Suprapubic skin (tissue), 4 donors: ENCODE measurements around the gene LARP6.

Experiments used
- CTCF ChIP-seq, 2 donors: fragments of 200-600 bp in 1 of 2; fragments of 450-650 bp in 1 of 2; sonication (generic) in 1 of 2; IDR thresholded peaks; one replicate each; pipeline ENCODE4 v1.5.1; 2016 to 2019; ENCODE audit warnings: antibody characterized with exemption in 2 of 2, mild to moderate bottlenecking in 1 of 2, moderate library complexity in 1 of 2
- POLR2A ChIP-seq, 2 donors: fragments of 450-650 bp; IDR thresholded peaks; one replicate each; pipeline ENCODE4 v1.6.1; 2017; ENCODE audit warnings: antibody characterized with exemption in 2 of 2, mild to moderate bottlenecking in 2 of 2, moderate library complexity in 2 of 2
- POLR2AphosphoS5 ChIP-seq, 3 donors: sonication (generic); formaldehyde crosslinking; IDR thresholded peaks; one replicate each; pipeline ENCODE4 v1.6.1; 2017; ENCODE audit warnings: antibody characterized with exemption in 3 of 3

- TF ChIP-seq POLR2A (IDR thresholded peaks at IDR 0.05) (no peak), CTCF (IDR thresholded peaks at IDR 0.05) (no peak), POLR2AphosphoS5 (IDR thresholded peaks at IDR 0.05) (no peak)
Measured at GRCh38 chr15:70859998-70860397, 6.0 kb upstream of the LARP6 start.
